Thyroid gland (tissue), 4 donors: ENCODE measurements around the gene MKKS. TPM values are rescaled to one million over a fixed set of nuclear protein-coding genes. Genes with fewer than 3 reads are reported as not detected.
A peak's percentile ranks its signal among the peaks of the same experiment; 100 is the strongest.

ENCODE experiments used
- DNase-seq, 2 donors: peaks; one replicate each; pipeline ENCODE4 v3.0.0-alpha.2; 2019
- H3K27ac ChIP-seq, 3 donors: fragments of 200-600 bp; sonication (generic); 1 replicate in 2 of 3; 2 replicates in 1 of 3; pipeline ENCODE4 v1.5.1; 2016 to 2019; ENCODE audit warnings: mild to moderate bottlenecking in 1 of 3, moderate library complexity in 1 of 3
- H3K27me3 ChIP-seq: fragments of 200-600 bp; sonication (generic); one replicate; pipeline ENCODE4 v1.5.1; 2019
- H3K36me3 ChIP-seq, 2 donors: fragments of 200-600 bp; sonication (generic); one replicate each; pipeline ENCODE4 v1.5.1; 2016 to 2019
- H3K4me1 ChIP-seq, 2 donors: fragments of 200-600 bp; sonication (generic); one replicate each; pipeline ENCODE4 v1.5.1; 2017 to 2019
- H3K4me3 ChIP-seq, 3 donors: fragments of 200-600 bp; sonication (generic); replicated peaks in 1 of 3; 1 replicate in 2 of 3; 2 replicates in 1 of 3; pipeline ENCODE4 v1.5.1; 2016; ENCODE audit warnings: mild to moderate bottlenecking in 1 of 3
- H3K9me3 ChIP-seq: fragments of 200-600 bp; sonication (generic); one replicate; pipeline ENCODE4 v1.5.1; 2017
- POLR2A ChIP-seq, 2 donors: fragments of 450-650 bp; IDR thresholded peaks; one replicate each; pipeline ENCODE4 v1.6.1; 2017; ENCODE audit warnings: antibody characterized with exemption in 2 of 2, mild to moderate bottlenecking in 2 of 2, moderate library complexity in 1 of 2
- WGBS, 2 donors: methylation state at CpG; one replicate each; pipeline ENCODE4 v1.1.5; 2017; 5-methylcytosine and 5-hydroxymethylcytosine counted together
- intact Hi-C: fragments of 100-400 bp; cut with DNase I; formaldehyde crosslinking; loops from one replicate; pipeline ENCODE4 v1.15.1; 2023
- total RNA-seq, 4 donors: library from RNA; depleted of rRNA; stranded (reverse); fragments of >200 nt; gene quantifications; one replicate each; pipeline ENCODE4 v1.2.3, GENCODE V29; 2016
- TF ChIP-seq, protein P1 (sequence below), 6 experiments: fragments of 200-600 bp in 3 of 6; fragments of 450-650 bp in 3 of 6; sonication (generic) in 3 of 6; IDR thresholded peaks; one replicate each; pipeline ENCODE4 v1.5.1; 2016 to 2019; ENCODE audit warnings: antibody characterized with exemption in 6 of 6, mild to moderate bottlenecking in 2 of 6, inconsistent platforms in 1 of 6, moderate library complexity in 1 of 6

MKKS gene
- total RNA-seq, 4 donors from 2014 or later: 19.3 to 27.8 (median 24.1) TPM

DNA sequence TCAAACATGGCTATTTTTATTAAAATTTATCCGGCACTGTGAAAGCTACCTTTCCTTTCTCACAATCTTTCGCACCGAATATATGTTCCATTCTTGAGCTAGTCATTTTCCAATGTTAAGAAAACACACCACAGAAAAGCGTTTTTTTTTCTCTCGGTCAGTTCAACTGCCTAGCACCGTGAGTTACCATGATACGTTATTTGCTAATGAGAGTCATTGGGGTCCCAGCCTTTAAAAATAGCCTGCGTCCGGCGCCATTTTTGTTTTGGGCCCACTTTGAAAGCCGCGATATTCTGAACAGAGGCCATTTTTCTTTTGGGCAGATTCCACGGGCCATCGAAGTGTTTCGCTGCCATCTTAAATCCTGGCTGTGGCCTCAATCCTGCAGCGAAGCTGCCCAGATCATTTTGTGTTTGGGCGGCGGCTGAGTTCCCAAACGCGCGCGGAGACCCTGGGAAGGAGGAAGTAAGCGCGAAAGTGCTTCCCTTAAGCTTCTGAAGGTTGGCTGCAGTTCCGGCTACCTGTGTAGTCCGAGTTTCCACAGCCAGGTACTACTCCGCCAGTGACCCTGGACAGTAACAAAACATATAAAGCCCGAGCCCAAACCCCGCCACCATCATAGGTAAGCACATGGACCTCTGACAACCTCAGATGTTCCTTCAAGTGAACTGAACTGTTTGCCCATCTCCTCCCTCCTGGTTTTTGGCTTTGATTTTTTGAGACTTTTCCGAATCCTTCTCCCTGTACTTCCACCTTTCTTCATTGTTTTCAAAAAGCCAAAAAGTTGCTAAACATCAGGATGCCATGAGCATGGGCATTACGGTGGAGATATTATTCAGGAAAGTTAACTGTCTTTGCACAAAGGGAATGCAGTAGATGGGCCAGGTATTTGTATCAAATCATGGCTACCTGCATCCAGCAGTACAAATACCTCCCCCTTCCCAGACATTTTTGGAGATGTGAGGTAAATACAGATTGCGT, 1.1 kb upstream of the MKKS start, which contains the start of gene SLX4IP:
TSS of gene SLX4IP (plus strand) at position 474 of the 981 bp plus-strand sequence. CDS start 22,900 bp downstream, outside the sequence.
- H3K27ac ChIP-seq: peak within 1 kb of the TSS; percentile 82 to 94 (median 90)
- WGBS, 2 donors: 1 to 3% methylated on average over 30 to 32 of the region's 32 CpGs
- H3K9me3 ChIP-seq: no peaks in the 10 kb centered on the region
- H3K36me3 ChIP-seq: no peaks in the 10 kb centered on the region
- DNase-seq: peak; percentile 94 to 96
- intact Hi-C loops: loop anchor here (10.0 kb wide), 1 partner anchor 240 kb away; the partner anchor contains the start of gene JAG1
- peaks cover 15 to 22% of the 10 kb centered on the region in 2 donors for H3K4me1 ChIP-seq
- peak within 1 kb of the TSS; percentile 80 to 81 (median 81) for H3K4me3 ChIP-seq
- no peaks in the 10 kb centered on the region for H3K27me3 ChIP-seq
- TF ChIP-seq, protein P1, sequence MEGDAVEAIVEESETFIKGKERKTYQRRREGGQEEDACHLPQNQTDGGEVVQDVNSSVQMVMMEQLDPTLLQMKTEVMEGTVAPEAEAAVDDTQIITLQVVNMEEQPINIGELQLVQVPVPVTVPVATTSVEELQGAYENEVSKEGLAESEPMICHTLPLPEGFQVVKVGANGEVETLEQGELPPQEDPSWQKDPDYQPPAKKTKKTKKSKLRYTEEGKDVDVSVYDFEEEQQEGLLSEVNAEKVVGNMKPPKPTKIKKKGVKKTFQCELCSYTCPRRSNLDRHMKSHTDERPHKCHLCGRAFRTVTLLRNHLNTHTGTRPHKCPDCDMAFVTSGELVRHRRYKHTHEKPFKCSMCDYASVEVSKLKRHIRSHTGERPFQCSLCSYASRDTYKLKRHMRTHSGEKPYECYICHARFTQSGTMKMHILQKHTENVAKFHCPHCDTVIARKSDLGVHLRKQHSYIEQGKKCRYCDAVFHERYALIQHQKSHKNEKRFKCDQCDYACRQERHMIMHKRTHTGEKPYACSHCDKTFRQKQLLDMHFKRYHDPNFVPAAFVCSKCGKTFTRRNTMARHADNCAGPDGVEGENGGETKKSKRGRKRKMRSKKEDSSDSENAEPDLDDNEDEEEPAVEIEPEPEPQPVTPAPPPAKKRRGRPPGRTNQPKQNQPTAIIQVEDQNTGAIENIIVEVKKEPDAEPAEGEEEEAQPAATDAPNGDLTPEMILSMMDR (IDR thresholded peaks at IDR 0.05): no peak
- peak; percentile 14 to 68 for TF ChIP-seq POLR2A (IDR thresholded peaks at IDR 0.05)

DNA sequence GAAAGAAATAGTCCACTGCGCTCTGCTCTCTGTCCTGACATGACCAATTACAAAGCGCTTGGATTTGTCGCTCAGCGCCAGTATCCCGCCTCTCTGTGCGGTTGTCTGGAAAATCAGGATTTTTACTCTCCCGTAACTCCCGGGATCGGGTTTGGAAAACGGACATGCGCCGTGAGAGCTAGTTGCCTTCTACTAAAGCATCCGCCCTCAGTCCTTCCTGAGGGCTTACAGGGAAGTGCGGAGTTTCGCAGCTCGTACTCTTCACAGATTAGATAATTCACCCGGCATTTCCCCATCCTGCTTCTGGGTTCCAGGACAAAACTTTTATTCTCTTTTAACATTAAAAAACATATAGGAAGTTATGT, 427 bp upstream of the MKKS start:
- Histone ChIP-seq H3K4me1 (peaks cover 15 to 22% of the 10 kb centered on the region in 2 donors), H3K27me3 (no peaks in the 10 kb centered on the region), H3K27ac (peak overlapping the region; percentile 82 to 94 (median 90)), H3K36me3 (no peaks in the 10 kb centered on the region), H3K9me3 (no peaks in the 10 kb centered on the region), H3K4me3 (peak overlapping the region; percentile 80 to 81 (median 81))
- intact Hi-C loops: loop anchor here (10.0 kb wide), 1 partner anchor 240 kb away; the partner anchor contains the start of gene JAG1
- WGBS, 2 donors: 0 to 1% methylated on average over 17 of the region's 17 CpGs
- TF ChIP-seq POLR2A (IDR thresholded peaks at IDR 0.05): peak; percentile 49 to 81
- TF ChIP-seq, protein P1 (IDR thresholded peaks at IDR 0.05): no peak
- peak; percentile 92 to 94 for DNase-seq

DNA sequence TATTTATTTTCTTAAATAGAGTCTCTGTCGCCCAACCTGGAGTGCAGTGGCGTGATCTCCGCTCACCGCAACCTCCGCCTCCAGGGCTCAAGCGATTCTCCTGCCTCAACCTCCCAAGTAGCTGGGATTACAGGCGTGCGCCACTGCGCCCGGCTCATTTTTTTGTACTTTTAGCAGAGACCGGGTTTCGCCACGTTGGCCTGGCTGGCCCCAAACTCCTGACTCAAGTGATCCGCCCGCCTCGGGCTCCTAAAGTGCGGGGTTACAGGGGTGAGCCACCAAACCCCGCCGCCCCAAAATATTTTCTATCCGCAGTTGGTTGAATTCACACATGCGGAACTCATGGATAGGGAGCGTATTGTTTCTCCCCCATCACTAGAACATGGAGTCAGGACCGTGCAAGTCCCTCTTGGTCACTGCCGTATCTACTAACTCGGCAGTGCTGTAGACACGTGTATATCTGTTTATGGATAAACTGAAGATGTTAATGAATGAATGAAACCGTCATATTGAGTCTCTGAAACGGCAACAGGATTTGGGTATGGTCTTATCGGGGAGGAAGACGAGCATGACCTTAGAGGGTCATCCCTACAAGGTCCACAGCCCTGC, 904 bp downstream of the MKKS start:
- no peaks in the 10 kb centered on the region for H3K27me3 ChIP-seq
- TF ChIP-seq, protein P1 (IDR thresholded peaks at IDR 0.05): no peak
- TF ChIP-seq POLR2A (IDR thresholded peaks at IDR 0.05): no peak
- H3K4me3 ChIP-seq: peak overlapping the region; percentile 80 to 81 (median 81)
- intact Hi-C loops: loop anchor here (10.0 kb wide), 1 partner anchor 242 kb away; the partner anchor contains the start of gene JAG1
- H3K4me1 ChIP-seq: peaks cover 15 to 22% of the 10 kb centered on the region in 2 donors
- H3K36me3 ChIP-seq: no peaks in the 10 kb centered on the region
- no peaks in the 10 kb centered on the region for H3K9me3 ChIP-seq
- 52 to 53% methylated on average over 28 to 30 of the region's 30 CpGs for WGBS, 2 donors
- DNase-seq: peak in 1 of 2 donors; percentile 9
- peak overlapping the region in 2 of 3 donors; percentile 82 to 90 for H3K27ac ChIP-seq

- H3K27ac ChIP-seq: no peak overlapping the region
- no peaks in the 10 kb centered on the region for H3K9me3 ChIP-seq
- H3K4me1 ChIP-seq: peaks cover 15 to 22% of the 10 kb centered on the region in 2 donors
- WGBS, 2 donors: 78 to 79% methylated on average over 1 of the region's 1 CpG
- no peak for DNase-seq
- H3K4me3 ChIP-seq: no peak overlapping the region
- intact Hi-C loops: loop anchor here (10.0 kb wide), 1 partner anchor 243 kb away; the partner anchor contains the start of gene JAG1
- no peaks in the 10 kb centered on the region for H3K36me3 ChIP-seq
- no peaks in the 10 kb centered on the region for H3K27me3 ChIP-seq
- no peak for TF ChIP-seq POLR2A (IDR thresholded peaks at IDR 0.05)
- TF ChIP-seq, protein P1 (IDR thresholded peaks at IDR 0.05): no peak
These were observed 1.9 kb downstream of the MKKS start for GRCh38 chr20:10432079-10432478.
